HG03039 (cell line): ENCODE measurements around the gene CTAG1A.
"Not testable (repeated sequence)": the region's sequence is repeated elsewhere in the genome, so short reads cannot be mapped to it uniquely, and the experiment has no call there.

Experiments
- ATAC-seq: cut with Tn5 transposase; IDR thresholded peaks from one replicate; pipeline ENCODE4 v1.9.1; 2021; ENCODE audit warnings: mild to moderate bottlenecking, moderate library complexity; ENCODE audit not compliant: unreplicated experiment

The CTAG1A gene

GRCh38 chrX:154570361-154570760, 14.6 kb upstream of the CTAG1A start:
- ATAC-seq = not testable (repeated sequence)

GRCh38 chrX:154573061-154573460, 11.9 kb upstream of the CTAG1A start:
- not testable (repeated sequence) for ATAC-seq

DNA sequence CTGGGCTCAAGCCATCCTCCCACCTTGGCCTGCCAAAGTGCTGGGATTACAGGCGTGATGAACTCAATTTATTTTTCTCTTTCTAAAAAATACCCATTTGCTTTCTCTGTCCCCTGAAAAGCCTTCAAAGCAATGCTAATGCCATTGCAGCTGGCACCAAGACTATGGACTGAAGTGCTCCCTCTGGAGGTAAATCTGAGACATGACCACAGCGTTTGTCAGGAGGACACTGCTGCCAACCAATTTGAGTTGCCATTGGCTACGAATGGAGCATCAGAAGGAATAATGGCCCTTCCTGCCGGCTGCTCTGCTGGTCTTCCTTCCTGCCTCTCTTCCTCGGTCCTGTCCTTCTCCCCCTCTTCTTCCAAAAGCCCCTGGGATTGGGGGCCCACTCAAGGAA, 9.9 kb upstream of the CTAG1A start:
- not testable (repeated sequence) for ATAC-seq

DNA sequence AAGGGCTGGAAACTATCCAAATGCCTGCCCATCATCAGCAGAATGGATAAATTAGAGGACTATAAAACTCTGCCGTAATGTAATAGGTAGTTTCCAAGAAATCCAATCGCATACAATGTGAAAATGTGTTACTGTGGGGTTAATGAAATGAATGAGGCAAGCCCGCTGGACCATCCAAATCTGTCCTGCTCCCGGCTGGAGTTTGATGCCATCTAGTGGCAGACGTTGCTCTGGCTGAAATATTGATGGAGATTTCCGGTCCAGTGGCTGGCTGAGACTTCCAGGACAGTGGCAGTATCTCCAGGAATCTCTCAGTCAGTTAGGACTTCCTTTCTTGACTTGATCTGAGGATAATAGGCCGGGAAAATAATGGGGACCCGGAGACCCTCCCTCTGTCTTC, 1.9 kb upstream of the CTAG1A start:
- ATAC-seq = not testable (repeated sequence)

DNA sequence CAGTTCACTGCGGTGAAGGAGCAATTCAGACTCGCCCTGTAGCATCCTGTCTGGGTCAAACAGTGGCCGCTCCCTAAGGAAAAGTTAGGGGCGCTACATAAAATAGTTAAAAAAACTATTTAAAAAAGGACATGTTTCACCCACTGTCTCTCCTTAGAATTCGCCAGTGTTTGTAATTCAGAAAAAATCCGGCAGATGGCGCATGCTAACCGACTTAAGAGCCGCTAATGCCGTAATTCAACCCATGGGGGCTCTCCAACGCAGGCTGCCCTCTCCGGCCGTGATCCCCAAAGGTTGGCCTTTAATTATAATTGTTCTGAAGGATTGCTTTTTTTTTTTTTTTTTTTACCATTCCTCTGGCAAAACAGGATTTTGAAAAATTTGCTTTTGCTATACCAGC, 5.5 kb downstream of the CTAG1A start:
- ATAC-seq = not testable (repeated sequence)

DNA sequence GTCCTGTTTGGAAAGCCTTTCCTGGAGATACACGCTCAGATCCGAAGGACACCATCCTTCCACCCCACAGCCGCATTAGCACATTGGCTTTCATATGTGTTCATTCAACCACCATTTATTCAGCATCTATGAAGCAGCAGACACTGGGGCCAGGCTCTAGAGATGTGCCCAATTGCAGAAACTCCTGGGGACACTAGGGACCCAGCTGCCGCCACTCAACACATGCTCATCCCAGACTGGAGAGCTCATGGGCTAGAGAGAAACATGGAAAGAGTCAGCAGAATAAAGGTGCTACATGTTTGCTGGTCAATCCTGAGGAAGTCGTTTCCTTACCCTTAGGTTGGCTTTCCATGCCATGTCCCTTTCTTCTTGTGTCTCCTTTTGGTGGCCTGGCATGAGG, 7.6 kb downstream of the CTAG1A start:
- no peak for ATAC-seq

- ATAC-seq = no peak
These were observed 8.3 kb downstream of the CTAG1A start for GRCh38 chrX:154593201-154593600.

DNA sequence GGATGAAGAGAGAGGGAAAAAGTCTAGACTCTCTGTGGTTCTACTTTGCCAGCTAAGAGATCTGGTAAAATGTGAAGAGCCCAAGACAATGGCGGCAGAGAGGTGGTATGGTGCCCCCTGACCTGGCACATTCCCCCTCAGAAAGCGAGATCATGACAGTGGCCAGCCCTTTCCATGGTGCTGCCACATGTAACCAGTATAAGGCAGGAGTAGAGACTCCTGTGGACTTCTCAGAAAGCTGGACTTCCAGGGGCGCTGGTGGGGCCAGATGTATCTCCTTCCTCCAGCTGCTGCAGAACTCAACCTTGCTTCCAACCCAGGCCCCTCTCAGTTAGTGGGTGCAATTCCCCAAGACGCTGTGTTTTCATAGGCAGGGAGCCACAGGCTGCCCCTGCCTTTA, 9.6 kb downstream of the CTAG1A start:
- no peak for ATAC-seq

- ATAC-seq = no peak
These were observed 10.8 kb downstream of the CTAG1A start for GRCh38 chrX:154595559-154596249.

GRCh38 chrX:154596290-154596929, 11.5 kb downstream of the CTAG1A start:
- no peak for ATAC-seq

- no peak for ATAC-seq
These were observed 12.3 kb downstream of the CTAG1A start for GRCh38 chrX:154597221-154597620.

GRCh38 chrX:154598656-154599055, 13.7 kb downstream of the CTAG1A start:
- no peak for ATAC-seq

DNA sequence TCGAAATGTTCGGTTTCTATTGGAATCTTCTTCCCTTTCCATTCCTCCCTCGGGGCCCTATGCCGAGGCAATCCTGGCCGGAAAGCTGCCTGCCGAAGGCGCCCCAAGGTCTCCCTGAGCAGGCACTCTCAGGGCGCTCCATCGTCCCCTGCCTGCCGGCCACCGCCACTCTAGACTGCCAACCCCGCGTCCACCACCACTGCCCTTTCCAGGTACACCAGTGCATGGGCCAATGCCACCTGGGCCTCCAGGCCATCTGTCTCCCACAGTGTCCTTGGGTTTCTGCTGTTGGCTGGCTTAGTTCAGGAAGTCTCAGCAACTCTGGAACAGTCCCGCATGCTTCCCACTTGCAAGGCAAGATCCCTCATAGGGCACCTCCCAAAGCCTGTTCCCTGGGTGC, 14.6 kb downstream of the CTAG1A start:
- ATAC-seq = no peak

- no peak for ATAC-seq
These were observed 15.9 kb downstream of the CTAG1A start for GRCh38 chrX:154600759-154601374.

DNA sequence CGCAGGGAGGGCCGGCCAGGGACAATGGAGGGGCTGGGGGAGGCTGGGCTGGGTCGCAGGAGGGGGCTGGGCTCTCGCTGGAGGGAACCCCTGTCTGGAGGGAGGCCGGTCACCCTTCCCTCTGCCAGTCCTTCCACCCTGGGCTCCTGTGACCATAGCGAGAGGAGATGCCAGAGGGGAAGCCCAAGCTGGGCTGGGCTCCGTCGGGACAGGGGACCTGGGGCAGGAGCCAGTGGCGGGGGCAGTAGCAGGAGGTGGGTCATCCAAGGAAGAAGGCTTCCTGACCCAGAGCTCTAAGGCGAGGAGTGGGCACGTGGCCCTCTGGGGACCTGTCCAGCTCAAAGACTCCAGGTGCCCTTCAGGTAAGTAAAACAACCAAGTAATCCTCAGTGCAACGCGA, 17.3 kb downstream of the CTAG1A start:
- ATAC-seq = no peak

DNA sequence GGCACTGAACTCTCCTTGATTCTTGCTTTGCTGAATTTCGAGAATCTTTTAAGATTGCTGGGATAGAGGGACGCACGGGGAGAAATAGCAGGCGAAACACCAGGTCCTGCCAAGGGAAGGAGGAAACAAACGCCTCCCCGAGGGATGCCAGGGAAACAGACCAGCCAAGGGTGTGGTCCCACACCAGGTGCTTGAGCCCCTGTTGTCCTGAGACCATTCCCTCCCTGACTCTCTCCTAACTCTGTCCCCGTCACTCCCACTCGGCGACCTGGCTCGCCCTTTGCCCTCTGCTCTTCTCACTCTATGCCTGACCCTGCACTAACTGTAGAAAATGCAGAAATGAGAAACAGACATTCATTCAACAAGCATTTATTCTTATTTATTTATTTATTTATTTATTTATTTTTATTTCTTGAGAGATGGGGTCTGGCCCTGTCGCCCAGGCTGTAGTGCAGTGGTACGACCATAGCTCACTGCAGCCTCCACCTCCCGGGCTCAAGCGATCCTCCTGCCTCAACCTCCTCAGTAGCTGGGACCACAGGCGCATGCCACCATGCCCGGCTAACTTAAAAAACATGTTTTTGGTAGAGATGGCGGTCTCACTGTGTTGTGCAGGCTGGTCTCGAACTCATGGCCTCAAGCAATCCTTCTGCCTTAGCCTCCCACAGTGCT, 18.0 kb downstream of the CTAG1A start:
- ATAC-seq = no peak

- no peak for ATAC-seq
These were observed 18.8 kb downstream of the CTAG1A start for GRCh38 chrX:154603438-154604430.

DNA sequence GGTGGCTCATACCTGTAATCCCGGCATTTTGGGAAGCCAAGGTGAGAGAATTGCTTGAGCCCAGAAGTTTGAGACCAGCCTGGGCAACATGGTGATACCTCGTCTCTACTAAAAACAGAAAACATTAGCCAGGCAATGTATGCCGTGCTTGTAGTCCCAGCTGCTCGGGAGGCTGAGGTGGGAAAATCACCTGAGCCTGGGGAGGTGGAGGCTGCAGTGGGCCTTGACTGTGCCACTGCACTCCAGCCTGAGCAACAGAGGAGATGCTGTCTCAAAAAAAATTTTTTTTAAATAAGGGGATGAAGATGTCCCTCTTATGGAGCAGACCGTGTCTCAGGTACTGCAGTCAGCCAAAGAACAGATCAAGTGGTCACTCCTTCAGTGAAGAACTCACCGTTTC, 20.6 kb downstream of the CTAG1A start:
- ATAC-seq = no peak

GRCh38 chrX:154607370-154607769, 22.4 kb downstream of the CTAG1A start:
- ATAC-seq = no peak

GRCh38 chrX:154607976-154608375, 23.0 kb downstream of the CTAG1A start:
- ATAC-seq = not testable (repeated sequence)
